ENCODE results near the gene GGA3. TPM values are rescaled to one million over a fixed set of nuclear protein-coding genes. Genes with fewer than 3 reads are reported as not detected.

GGA3 gene
- total RNA-seq, 2 experiments from 2014 or later: 68.5 to 70.7 TPM

DNA sequence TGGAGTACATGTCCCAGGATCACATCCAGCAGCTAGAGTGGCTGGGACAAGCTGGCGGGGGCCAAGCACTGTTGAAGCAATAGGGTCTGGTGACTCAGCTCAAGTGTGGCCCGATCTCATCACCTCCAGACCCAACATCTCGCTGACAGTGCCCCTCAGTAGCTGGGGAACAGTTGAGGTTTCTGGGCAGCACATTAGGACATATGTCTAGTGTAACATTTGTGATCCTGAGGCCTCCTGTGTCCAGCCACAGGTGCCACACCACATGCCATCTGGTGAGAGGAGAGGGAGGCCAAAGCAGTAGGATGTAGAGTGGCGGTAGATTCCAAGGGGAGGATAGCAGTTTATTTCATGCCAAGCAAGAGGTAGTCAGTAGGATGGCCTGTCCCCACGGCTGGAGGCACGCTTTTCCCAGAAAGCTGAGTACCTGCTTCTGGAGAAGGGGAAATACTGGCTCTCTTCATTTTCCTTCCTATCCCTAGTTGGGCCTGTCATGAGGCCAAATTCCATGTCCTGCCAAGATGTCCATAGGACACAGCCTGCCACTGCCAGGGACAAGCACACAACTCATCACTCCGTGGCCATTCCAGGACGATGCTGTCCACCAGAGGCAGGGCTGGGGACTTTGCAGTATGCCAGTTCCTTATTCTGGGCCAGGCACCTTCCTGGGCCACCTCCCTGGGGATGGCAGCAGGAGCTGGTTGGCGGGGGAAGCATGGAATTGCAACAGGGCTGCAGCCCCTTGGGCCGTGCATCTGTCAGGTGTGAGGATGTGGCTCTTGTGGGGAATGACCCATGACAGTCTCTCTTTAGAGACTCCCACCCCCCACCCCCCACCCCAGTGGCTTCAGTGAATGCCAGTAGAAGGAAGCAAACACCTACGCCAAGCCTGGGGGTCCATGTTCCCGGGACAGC lies 24.0 kb downstream of the GGA3 start:
- peaks cover 27% of the 10 kb centered on the region for H3K4me1 Mint-ChIP-seq (ENCODE audit: low read depth)
- intact Hi-C loops (cut with micrococcal nuclease): loop anchor here (2.0 kb wide), 1 partner anchor 175 kb away; no protein-coding TSS in a partner anchor
- H3K36me3 Mint-ChIP-seq: peaks cover 64% of the 10 kb centered on the region
- no peak for DNase-seq
- no peaks in the 10 kb centered on the region for H3K9me3 Mint-ChIP-seq
- H3K27ac Mint-ChIP-seq: no peak overlapping the region
- ChIA-PET CTCF (interaction anchor here (0.6 to 7.3 kb wide), 14 partner anchors 8 to 298 kb away, joined by 3 to 49 read pairs (median 5); partner anchors contain the start of genes GGA3, MIF4GD and MRPS7), POLR2A (interaction anchor here (0.5 to 2.8 kb wide), 5 partner anchors 12 to 168 kb away, joined by 3 to 16 read pairs (median 5); partner anchors contain the start of genes GGA3, GRB2, MRPS7 and NUP85)
- no peak overlapping the region for H3K4me3 Mint-ChIP-seq
- no peaks in the 10 kb centered on the region for H3K27me3 Mint-ChIP-seq

DNA sequence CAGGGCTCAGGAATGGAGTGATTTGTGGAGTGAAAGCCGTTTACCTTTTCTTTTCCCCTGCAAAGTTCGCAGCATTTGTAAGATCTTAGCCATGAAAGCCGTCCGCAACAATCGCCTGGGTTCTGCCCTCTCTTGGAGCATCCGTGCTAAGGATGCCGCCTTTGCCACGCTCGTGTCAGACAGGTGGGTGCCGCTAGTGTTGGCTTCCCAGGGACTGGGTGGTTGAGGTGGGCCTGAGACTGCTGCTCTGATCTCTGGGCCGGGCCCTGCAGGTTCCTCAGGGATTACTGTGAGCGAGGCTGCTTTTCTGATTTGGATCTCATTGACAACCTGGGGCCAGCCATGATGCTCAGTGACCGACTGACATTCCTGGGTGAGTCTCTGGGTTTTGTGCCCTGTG lies 28.6 kb downstream of the GGA3 start:
- intact Hi-C loops (cut with micrococcal nuclease): no loop called here
- H3K36me3 Mint-ChIP-seq: peaks cover 50% of the 10 kb centered on the region
- ChIA-PET CTCF (no interaction called here), POLR2A (no interaction called here)
- no peaks in the 10 kb centered on the region for H3K4me1 Mint-ChIP-seq (ENCODE audit: low read depth)
- no peak overlapping the region for H3K27ac Mint-ChIP-seq
- H3K9me3 Mint-ChIP-seq: no peaks in the 10 kb centered on the region
- H3K27me3 Mint-ChIP-seq: no peaks in the 10 kb centered on the region
- no peak overlapping the region for H3K4me3 Mint-ChIP-seq
- no peak for DNase-seq

DNA sequence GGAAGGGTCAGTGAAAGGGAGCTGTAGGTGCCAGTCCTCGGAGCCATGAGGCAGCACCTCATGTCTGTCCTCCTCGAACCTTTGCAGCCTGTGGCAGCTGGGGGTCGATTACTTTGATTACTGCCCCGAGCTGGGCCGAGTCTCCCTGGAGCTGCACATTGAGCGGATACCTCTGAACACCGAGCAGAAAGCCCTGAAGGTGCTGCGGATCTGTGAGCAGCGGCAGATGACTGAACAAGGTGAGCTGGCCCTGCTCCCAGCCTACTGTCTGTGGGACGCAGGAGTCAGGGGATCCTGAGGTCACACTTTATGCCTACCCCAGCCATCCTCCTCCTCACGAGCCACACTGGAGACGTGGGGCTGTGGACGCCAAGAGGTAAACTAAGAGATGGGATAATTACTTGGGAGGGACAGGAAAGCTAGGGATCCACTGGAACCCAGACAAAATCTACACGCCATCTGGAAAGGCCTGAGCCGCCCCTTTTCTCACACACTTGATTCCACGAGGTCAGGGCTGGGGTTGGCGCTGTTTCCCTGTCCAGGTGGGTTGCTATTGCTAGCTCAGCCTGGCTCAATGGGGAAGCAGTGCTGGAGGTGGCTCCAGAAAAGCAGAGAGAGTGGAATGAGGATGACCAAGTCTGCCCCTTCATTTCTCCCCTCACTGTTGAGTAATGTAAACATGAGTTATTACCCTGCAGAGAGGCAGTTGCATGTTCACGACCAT lies 29.5 kb downstream of the GGA3 start:
- intact Hi-C loops (cut with micrococcal nuclease): no loop called here
- Mint-ChIP-seq H3K9me3 (no peaks in the 10 kb centered on the region), H3K4me3 (no peak overlapping the region), H3K27ac (no peak overlapping the region), H3K4me1 (ENCODE audit: low read depth) (no peaks in the 10 kb centered on the region), H3K36me3 (peaks cover 48% of the 10 kb centered on the region), H3K27me3 (no peaks in the 10 kb centered on the region)
- POLR2A ChIA-PET: interaction anchor here (1.3 kb wide), 1 partner anchor 12 kb away, joined by 3 read pairs; no protein-coding TSS in a partner anchor
- no peak for DNase-seq
- CTCF ChIA-PET: interaction anchor here (1.0 to 1.8 kb wide), 2 partner anchors 8 to 9 kb away, joined by 3 to 5 read pairs; no protein-coding TSS in a partner anchor

DNA sequence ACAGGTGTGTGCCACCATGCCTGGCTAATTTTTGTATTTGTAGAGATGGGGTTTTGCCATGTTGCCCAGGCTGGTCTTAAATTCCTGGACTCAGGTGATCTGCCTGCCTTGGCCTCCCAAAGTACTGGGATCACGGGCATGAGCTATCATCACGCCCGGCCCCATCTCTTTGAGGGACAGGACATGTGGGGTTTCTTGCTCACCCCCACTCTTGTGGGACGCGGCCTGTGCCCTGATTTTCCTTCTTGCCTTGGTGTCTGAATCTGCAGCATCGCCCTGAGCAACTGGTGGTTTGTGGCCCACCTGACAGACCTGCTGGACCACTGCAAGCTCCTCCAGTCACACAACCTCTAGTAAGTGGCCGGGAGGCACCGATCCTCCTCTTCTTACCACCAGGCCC lies 30.3 kb downstream of the GGA3 start:
- intact Hi-C loops (cut with micrococcal nuclease): no loop called here
- H3K9me3 Mint-ChIP-seq: no peaks in the 10 kb centered on the region
- H3K36me3 Mint-ChIP-seq: peaks cover 47% of the 10 kb centered on the region
- DNase-seq: no peak
- ChIA-PET POLR2A (interaction anchor here (0.6 to 1.3 kb wide), 2 partner anchors 11 to 244 kb away, joined by 3 to 5 read pairs; partner anchors contain the start of gene CDR2L), CTCF (interaction anchor here (0.8 to 1.8 kb wide), 3 partner anchors 8 to 29 kb away, joined by 3 to 12 read pairs (median 5); no protein-coding TSS in a partner anchor)
- no peak overlapping the region for H3K27ac Mint-ChIP-seq
- H3K4me1 Mint-ChIP-seq (ENCODE audit: low read depth): no peaks in the 10 kb centered on the region
- H3K4me3 Mint-ChIP-seq: no peak overlapping the region
- H3K27me3 Mint-ChIP-seq: no peaks in the 10 kb centered on the region

DNA sequence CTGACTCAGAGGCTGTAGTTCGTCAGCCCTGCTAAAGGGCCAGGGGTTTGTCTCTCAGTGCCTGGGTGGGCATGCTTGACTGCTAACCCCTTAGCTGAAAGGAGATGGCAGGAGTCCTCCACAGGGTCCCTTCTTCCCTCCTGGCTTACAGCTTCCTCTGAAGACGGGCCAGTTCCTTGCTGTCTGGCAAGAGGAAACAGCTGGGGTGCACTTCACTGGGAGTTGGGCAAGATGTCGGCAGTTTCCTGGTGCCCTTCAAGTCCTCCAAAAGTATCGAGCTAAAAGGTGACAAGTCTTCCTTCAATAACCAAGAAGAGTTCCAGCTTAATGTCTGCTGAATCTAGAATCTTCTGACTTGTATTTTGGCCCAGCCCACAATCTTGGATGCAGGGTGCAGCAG lies 32.6 kb downstream of the GGA3 start:
- Mint-ChIP-seq H3K9me3 (no peaks in the 10 kb centered on the region), H3K27ac (no peak overlapping the region), H3K36me3 (peaks cover 47% of the 10 kb centered on the region), H3K27me3 (no peaks in the 10 kb centered on the region), H3K4me1 (ENCODE audit: low read depth) (peaks cover 4% of the 10 kb centered on the region), H3K4me3 (no peak overlapping the region)
- no peak for DNase-seq
- ChIA-PET POLR2A (interaction anchor here (0.6 to 2.2 kb wide), 2 partner anchors 23 to 106 kb away, joined by 3 to 7 read pairs; partner anchors contain the start of gene NUP85), CTCF (interaction anchor here (0.7 to 1.2 kb wide), 5 partner anchors 8 to 115 kb away, joined by 3 to 5 read pairs (median 3); no protein-coding TSS in a partner anchor)
- intact Hi-C loops (cut with micrococcal nuclease): no loop called here

DNA sequence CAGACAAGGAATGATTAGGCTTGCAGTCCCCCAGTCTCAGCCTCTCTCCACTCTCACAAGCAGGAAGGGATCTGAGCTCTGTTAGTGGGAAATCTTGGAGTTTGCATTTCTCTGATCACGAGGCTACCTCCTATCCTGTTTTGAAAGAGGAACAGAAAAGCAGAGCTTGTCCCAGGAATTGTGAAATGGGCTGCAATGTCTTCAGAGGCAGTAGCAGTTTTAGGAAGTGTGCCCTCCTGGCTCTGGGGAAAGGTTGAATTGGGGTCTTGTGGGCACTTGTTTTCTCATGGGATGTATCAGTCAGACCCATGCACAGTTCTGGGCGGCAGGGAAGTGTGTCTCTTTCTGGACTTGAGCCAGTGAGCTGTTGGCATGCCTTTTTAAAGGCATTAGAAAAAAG lies 33.1 kb downstream of the GGA3 start:
- H3K27ac Mint-ChIP-seq: peak overlapping the region; percentile 18
- H3K4me1 Mint-ChIP-seq (ENCODE audit: low read depth): peaks cover 4% of the 10 kb centered on the region
- DNase-seq: no peak
- H3K27me3 Mint-ChIP-seq: no peaks in the 10 kb centered on the region
- intact Hi-C loops (cut with micrococcal nuclease): no loop called here
- no peaks in the 10 kb centered on the region for H3K9me3 Mint-ChIP-seq
- POLR2A ChIA-PET: interaction anchor here (2.2 kb wide), 1 partner anchor 23 kb away, joined by 7 read pairs; the partner anchor contains the start of gene NUP85
- H3K4me3 Mint-ChIP-seq: no peak overlapping the region
- CTCF ChIA-PET: interaction anchor here (1.0 to 1.2 kb wide), 2 partner anchors 10 to 114 kb away, joined by 3 to 5 read pairs; no protein-coding TSS in a partner anchor
- peaks cover 49% of the 10 kb centered on the region for H3K36me3 Mint-ChIP-seq

DNA sequence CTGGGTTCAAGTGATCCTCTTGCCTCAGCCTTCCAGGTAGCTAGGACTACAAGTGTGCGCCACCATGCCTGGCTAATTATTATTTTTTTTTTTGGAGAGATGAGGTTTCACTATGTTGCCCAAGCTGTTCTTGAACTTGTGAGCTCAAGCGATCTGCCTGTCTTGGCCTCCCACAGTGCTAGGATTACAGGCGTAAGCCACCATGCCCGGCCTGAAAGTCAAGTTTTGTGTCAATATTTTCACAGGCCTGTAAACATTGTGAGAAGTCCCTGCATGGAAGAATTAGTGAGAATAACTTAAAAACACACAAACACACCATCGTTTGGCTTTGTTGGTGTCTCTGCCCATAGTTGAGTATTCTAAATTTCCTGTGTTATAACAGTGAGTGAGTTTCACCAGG lies 33.7 kb downstream of the GGA3 start:
- no peaks in the 10 kb centered on the region for H3K27me3 Mint-ChIP-seq
- peaks cover 46% of the 10 kb centered on the region for H3K36me3 Mint-ChIP-seq
- no peak overlapping the region for H3K4me3 Mint-ChIP-seq
- POLR2A ChIA-PET: no interaction called here
- intact Hi-C loops (cut with micrococcal nuclease): no loop called here
- CTCF ChIA-PET: interaction anchor here (1.0 kb wide), 1 partner anchor 113 kb away, joined by 3 read pairs; no protein-coding TSS in a partner anchor
- H3K4me1 Mint-ChIP-seq (ENCODE audit: low read depth): peaks cover 4% of the 10 kb centered on the region
- H3K27ac Mint-ChIP-seq: no peak overlapping the region
- DNase-seq: no peak
- H3K9me3 Mint-ChIP-seq: no peaks in the 10 kb centered on the region

DNA sequence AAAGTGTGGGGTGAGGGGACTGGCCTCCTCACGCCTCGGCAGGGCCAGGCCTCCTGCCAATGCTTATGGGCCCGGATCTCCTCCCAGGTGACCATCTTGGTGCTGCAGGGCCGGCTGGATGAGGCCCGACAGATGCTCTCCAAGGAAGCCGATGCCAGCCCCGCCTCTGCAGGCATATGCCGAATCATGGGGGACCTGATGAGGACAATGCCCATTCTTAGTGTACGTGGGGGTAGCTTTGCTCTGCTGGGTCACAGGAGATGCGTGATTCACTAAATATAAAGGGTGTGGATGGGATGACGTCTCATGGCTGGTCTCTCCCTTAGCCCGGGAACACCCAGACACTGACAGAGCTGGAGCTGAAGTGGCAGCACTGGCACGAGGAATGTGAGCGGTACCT lies 36.4 kb downstream of the GGA3 start:
- Mint-ChIP-seq H3K27me3 (no peaks in the 10 kb centered on the region), H3K9me3 (no peaks in the 10 kb centered on the region), H3K36me3 (peaks cover 38% of the 10 kb centered on the region), H3K27ac (no peak overlapping the region), H3K4me3 (no peak overlapping the region), H3K4me1 (ENCODE audit: low read depth) (peaks cover 4% of the 10 kb centered on the region)
- no peak for DNase-seq
- intact Hi-C loops (cut with micrococcal nuclease): no loop called here
- ChIA-PET POLR2A (interaction anchor here (1.2 kb wide), 1 partner anchor 10 kb away, joined by 3 read pairs; no protein-coding TSS in a partner anchor), CTCF (interaction anchor here (0.6 to 2.2 kb wide), 4 partner anchors 10 to 112 kb away, joined by 3 to 6 read pairs (median 3); no protein-coding TSS in a partner anchor)

DNA sequence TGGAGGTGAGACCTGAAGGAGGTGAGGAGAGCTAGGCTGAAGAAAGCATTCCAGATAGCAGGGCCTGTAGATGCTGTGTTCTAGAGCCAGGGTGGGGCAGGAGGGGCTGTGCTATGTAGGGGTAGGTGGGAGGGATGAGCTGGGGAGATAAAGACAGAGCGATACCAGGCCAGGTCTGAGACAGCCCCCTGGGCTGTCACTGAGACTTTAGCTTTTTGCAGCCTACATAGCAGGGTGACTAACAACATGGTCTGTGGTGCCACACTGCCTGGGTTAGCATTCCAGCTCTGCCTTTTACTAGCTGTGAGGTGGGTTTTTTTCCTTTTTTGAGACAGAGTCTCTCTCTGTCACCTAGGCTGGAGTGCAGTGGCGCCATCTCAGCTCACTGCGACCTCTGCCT lies 41.6 kb downstream of the GGA3 start:
- CTCF ChIA-PET: interaction anchor here (0.7 to 1.8 kb wide), 4 partner anchors 13 to 89 kb away, joined by 3 to 8 read pairs (median 4); no protein-coding TSS in a partner anchor
- intact Hi-C loops (cut with micrococcal nuclease): no loop called here
- POLR2A ChIA-PET: interaction anchor here (0.9 kb wide), 1 partner anchor 12 kb away, joined by 3 read pairs; no protein-coding TSS in a partner anchor
- H3K9me3 Mint-ChIP-seq: no peaks in the 10 kb centered on the region
- no peak overlapping the region for H3K27ac Mint-ChIP-seq
- peaks cover 41% of the 10 kb centered on the region for H3K36me3 Mint-ChIP-seq
- DNase-seq: no peak
- no peak overlapping the region for H3K4me3 Mint-ChIP-seq
- no peaks in the 10 kb centered on the region for H3K4me1 Mint-ChIP-seq (ENCODE audit: low read depth)
- no peaks in the 10 kb centered on the region for H3K27me3 Mint-ChIP-seq

DNA sequence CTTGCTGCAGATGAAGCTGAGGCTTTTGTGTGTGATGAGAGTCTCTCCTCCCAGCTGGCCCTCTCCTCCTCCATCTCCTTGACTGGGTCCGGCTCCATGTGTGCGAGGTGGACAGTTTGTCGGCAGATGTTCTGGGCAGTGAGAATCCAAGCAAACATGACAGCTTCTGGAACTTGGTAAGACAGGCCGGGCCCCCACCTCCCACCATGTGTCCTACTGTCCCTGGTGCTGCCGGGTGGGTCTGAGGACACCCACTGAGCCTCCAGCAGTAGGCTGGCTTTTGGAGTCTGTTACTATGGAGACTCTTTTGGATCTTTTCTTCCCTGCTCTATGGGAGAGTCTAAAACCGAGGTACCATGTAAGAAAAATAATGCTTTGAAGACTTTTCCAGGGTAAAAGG lies 43.3 kb downstream of the GGA3 start:
- no peak overlapping the region for H3K4me3 Mint-ChIP-seq
- CTCF ChIA-PET: interaction anchor here (0.8 to 1.7 kb wide), 4 partner anchors 17 to 87 kb away, joined by 3 to 7 read pairs (median 5); partner anchors contain the start of genes MIF4GD and NT5C
- H3K36me3 Mint-ChIP-seq: peaks cover 47% of the 10 kb centered on the region
- no peak overlapping the region for H3K27ac Mint-ChIP-seq
- no peaks in the 10 kb centered on the region for H3K4me1 Mint-ChIP-seq (ENCODE audit: low read depth)
- no peaks in the 10 kb centered on the region for H3K27me3 Mint-ChIP-seq
- intact Hi-C loops (cut with micrococcal nuclease): no loop called here
- no peaks in the 10 kb centered on the region for H3K9me3 Mint-ChIP-seq
- no peak for DNase-seq
- POLR2A ChIA-PET: no interaction called here

DNA sequence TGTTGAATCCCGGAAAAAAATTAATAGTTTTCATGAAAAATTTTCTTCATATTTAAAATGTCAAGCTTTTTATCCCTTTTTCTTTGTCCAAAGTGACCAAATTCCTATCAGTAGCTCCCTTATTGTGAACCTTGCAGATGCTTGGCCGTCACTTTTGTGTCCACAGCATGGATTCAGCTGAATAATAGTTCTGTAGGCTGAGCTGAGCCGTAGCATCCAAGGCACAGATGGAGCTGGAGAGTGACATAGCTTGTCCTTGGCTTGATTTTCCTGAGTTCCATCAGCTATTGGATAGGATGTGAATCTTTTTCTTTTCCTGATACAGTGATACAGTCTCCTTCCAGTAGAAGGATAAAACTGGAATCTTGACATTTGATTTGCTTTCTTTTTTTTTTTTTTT lies 52.3 kb downstream of the GGA3 start:
- Mint-ChIP-seq H3K36me3 (peaks cover 28% of the 10 kb centered on the region), H3K4me1 (ENCODE audit: low read depth) (peaks cover 14% of the 10 kb centered on the region), H3K9me3 (no peaks in the 10 kb centered on the region), H3K27me3 (no peaks in the 10 kb centered on the region), H3K4me3 (no peak overlapping the region), H3K27ac (no peak overlapping the region)
- intact Hi-C loops (cut with micrococcal nuclease): loop anchor here (5.0 kb wide), 1 partner anchor 53 kb away; the partner anchor contains the start of genes GGA3 and MRPS7
- DNase-seq: no peak
- ChIA-PET POLR2A (interaction anchor here (0.9 kb wide), 1 partner anchor 54 kb away, joined by 3 read pairs; no protein-coding TSS in a partner anchor), CTCF (interaction anchor here (1.0 to 1.5 kb wide), 4 partner anchors 9 to 95 kb away, joined by 3 to 5 read pairs (median 3); partner anchors contain the start of gene MIF4GD)

Measured in activated CD4-positive, alpha-beta memory T cell treated with anti-CD3 and anti-CD28 coated beads for 36 hours (primary cell).